ENCODE data around the gene CDC25C.

CDC25C gene

DNA sequence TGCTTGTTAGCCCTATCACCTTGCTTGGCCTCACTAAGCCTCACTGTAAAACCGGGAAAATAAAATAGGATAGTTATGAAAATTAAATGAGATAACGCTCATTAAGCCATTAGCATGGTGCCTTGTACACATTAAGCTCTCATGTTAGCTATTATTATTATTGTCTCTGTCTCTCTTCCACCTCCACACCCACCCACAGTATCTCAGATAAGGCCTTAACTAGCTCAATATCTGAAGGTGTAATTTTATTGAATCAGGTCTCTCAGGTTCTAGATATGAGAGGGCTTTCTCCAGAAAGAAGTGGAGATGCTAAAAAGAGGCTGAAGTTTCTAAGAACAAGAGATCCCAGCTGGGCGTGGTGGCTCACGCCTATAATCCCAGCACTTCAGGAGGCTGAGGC lies 84.8 kb downstream of the CDC25C start:
- Histone ChIP-seq H3K4me3 (ENCODE audit: low read depth, low read length) (no peak overlapping the region), H3K27ac (ENCODE audit: low read depth, low read length) (no peak overlapping the region)

GRCh38 chr5:138246334-138246733 lies 85.3 kb downstream of the CDC25C start:
- Histone ChIP-seq H3K27me3 (ENCODE audit: control insufficient read depth, insufficient read depth, low read length) (peaks cover 26% of the 10 kb centered on the region), H3K27ac (ENCODE audit: low read depth, low read length) (no peak overlapping the region), H3K4me3 (ENCODE audit: low read depth, low read length) (no peak overlapping the region), H3K9ac (ENCODE audit: low read length) (no peak overlapping the region), H3K4me1 (ENCODE audit: control insufficient read depth, insufficient read depth, low read length) (peaks cover 16% of the 10 kb centered on the region), H3K36me3 (ENCODE audit: control insufficient read depth, insufficient read depth, low read length) (no peaks in the 10 kb centered on the region), H3K9me3 (ENCODE audit: control insufficient read depth, insufficient read depth, low read depth, low read length) (no peaks in the 10 kb centered on the region)

More for the DNA sequence above, 84.8 kb downstream of the CDC25C start:
- H3K9ac ChIP-seq (ENCODE audit: low read length): no peak overlapping the region
- peaks cover 13% of the 10 kb centered on the region for H3K4me1 ChIP-seq (ENCODE audit: control insufficient read depth, insufficient read depth, low read length)
- peaks cover 21% of the 10 kb centered on the region for H3K27me3 ChIP-seq (ENCODE audit: control insufficient read depth, insufficient read depth, low read length)
- H3K9me3 ChIP-seq (ENCODE audit: control insufficient read depth, insufficient read depth, low read depth, low read length): no peaks in the 10 kb centered on the region
- no peaks in the 10 kb centered on the region for H3K36me3 ChIP-seq (ENCODE audit: control insufficient read depth, insufficient read depth, low read length)

GRCh38 chr5:138245717-138246116 lies 85.9 kb downstream of the CDC25C start:
- Histone ChIP-seq H3K27ac (ENCODE audit: low read depth, low read length) (no peak overlapping the region), H3K4me1 (ENCODE audit: control insufficient read depth, insufficient read depth, low read length) (peaks cover 17% of the 10 kb centered on the region)

GRCh38 chr5:138243794-138244193 lies 87.8 kb downstream of the CDC25C start:
- no peaks in the 10 kb centered on the region for H3K36me3 ChIP-seq (ENCODE audit: control insufficient read depth, insufficient read depth, low read length)
- peaks cover 47% of the 10 kb centered on the region for H3K27me3 ChIP-seq (ENCODE audit: control insufficient read depth, insufficient read depth, low read length)
- H3K9ac ChIP-seq (ENCODE audit: low read length): no peak overlapping the region
- H3K4me3 ChIP-seq (ENCODE audit: low read depth, low read length): no peak overlapping the region
- no peak overlapping the region for H3K27ac ChIP-seq (ENCODE audit: low read depth, low read length)
- peaks cover 17% of the 10 kb centered on the region for H3K4me1 ChIP-seq (ENCODE audit: control insufficient read depth, insufficient read depth, low read length)
- H3K9me3 ChIP-seq (ENCODE audit: control insufficient read depth, insufficient read depth, low read depth, low read length): no peaks in the 10 kb centered on the region

More at GRCh38 chr5:138245717-138246116, 85.9 kb downstream of the CDC25C start:
- H3K36me3 ChIP-seq (ENCODE audit: control insufficient read depth, insufficient read depth, low read length): no peaks in the 10 kb centered on the region
- H3K9me3 ChIP-seq (ENCODE audit: control insufficient read depth, insufficient read depth, low read depth, low read length): no peaks in the 10 kb centered on the region
- no peak overlapping the region for H3K9ac ChIP-seq (ENCODE audit: low read length)
- peaks cover 32% of the 10 kb centered on the region for H3K27me3 ChIP-seq (ENCODE audit: control insufficient read depth, insufficient read depth, low read length)
- H3K4me3 ChIP-seq (ENCODE audit: low read depth, low read length): no peak overlapping the region

DNA sequence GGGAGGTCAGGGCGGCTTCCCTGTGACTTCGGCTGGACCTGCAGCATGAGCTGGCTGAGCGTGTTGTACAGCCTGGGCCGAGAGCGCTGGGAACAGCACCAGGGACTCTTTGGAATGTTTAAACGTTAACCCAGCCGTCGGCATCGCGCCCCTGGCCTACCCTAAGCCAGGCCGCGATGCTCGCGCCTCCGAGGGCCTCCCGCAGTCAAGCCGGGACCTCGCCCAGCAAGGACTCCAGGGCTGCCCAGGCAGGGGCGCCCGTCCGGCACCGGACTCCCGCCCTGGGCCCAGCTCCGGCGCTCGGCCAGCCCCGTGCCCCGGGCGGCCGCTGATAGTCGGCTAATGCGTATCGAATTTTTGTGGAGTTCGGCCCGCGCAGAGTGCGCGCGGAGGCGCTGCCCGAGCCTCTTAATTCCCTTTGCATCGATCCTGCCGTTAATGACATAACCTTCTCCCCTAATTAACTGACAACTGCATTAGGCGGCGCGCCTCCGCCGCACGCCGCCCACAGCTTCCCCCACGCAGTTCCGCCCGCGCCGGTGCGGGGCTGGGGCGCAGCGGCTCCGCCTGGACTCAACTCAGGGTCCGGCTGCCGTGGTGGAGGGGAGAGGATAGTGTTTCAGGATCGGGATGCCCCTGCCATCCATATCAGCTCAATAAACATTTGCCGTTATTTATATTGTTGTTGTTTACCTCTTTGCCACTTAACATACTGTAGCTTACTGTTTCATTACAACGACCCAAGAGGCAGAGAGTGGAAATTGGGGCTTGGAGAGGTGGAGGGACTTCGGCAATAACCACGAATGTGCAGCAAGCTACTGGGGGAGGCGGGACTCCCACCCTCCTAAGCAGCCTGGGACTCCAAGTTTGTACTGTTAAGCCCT lies 89.7 kb downstream of the CDC25C start:
- Histone ChIP-seq H3K27me3 (ENCODE audit: control insufficient read depth, insufficient read depth, low read length) (peaks cover 47% of the 10 kb centered on the region), H3K36me3 (ENCODE audit: control insufficient read depth, insufficient read depth, low read length) (no peaks in the 10 kb centered on the region), H3K4me3 (ENCODE audit: low read depth, low read length) (peak overlapping the region; percentile 70), H3K9me3 (ENCODE audit: control insufficient read depth, insufficient read depth, low read depth, low read length) (no peaks in the 10 kb centered on the region), H3K27ac (ENCODE audit: low read depth, low read length) (no peak overlapping the region), H3K9ac (ENCODE audit: low read length) (peak overlapping the region; percentile 53), H3K4me1 (ENCODE audit: control insufficient read depth, insufficient read depth, low read length) (peaks cover 17% of the 10 kb centered on the region)

DNA sequence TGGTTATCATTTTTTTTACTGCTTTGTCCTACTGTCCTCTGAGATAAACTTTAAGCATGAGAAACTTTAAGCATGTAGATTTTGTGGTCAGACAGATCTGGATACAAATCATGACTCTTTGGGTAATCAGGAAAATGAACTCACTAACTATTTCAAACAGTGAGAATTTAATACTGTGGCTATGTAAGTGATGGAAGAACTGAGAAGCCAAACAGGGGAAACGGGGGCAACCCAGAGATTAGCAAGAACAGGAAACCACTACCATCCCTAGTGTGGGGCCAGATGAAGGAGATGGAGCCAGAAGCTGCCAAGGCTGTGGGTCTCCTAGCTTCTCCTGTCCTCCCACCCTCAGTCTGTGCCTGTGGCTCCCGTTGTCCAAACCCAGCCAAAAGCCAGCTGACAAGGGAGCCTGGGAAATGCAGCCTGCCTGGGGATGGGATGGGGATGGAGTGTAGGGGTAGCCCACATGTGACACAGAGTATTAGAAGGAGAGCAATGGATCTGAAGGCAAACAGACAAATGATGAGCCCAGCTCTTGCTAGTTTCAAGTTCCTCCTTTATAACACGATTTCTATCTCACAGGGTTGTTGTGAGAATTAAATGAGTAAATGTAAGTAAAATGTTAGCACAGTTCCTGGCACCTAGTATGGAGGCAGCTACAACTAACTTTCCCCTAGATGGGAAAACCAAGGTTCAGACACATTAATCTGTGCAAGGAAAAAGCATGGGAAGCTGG lies 90.8 kb downstream of the CDC25C start:
- Histone ChIP-seq H3K4me1 (ENCODE audit: control insufficient read depth, insufficient read depth, low read length) (peaks cover 15% of the 10 kb centered on the region), H3K4me3 (ENCODE audit: low read depth, low read length) (no peak overlapping the region), H3K9me3 (ENCODE audit: control insufficient read depth, insufficient read depth, low read depth, low read length) (no peaks in the 10 kb centered on the region), H3K27me3 (ENCODE audit: control insufficient read depth, insufficient read depth, low read length) (peaks cover 47% of the 10 kb centered on the region), H3K27ac (ENCODE audit: low read depth, low read length) (no peak overlapping the region), H3K9ac (ENCODE audit: low read length) (no peak overlapping the region), H3K36me3 (ENCODE audit: control insufficient read depth, insufficient read depth, low read length) (no peaks in the 10 kb centered on the region)

GRCh38 chr5:138238034-138238433 lies 93.6 kb downstream of the CDC25C start:
- Histone ChIP-seq H3K36me3 (ENCODE audit: control insufficient read depth, insufficient read depth, low read length) (no peaks in the 10 kb centered on the region), H3K27me3 (ENCODE audit: control insufficient read depth, insufficient read depth, low read length) (peaks cover 38% of the 10 kb centered on the region), H3K27ac (ENCODE audit: low read depth, low read length) (no peak overlapping the region), H3K9ac (ENCODE audit: low read length) (no peak overlapping the region), H3K4me3 (ENCODE audit: low read depth, low read length) (no peak overlapping the region), H3K4me1 (ENCODE audit: control insufficient read depth, insufficient read depth, low read length) (peaks cover 8% of the 10 kb centered on the region), H3K9me3 (ENCODE audit: control insufficient read depth, insufficient read depth, low read depth, low read length) (no peaks in the 10 kb centered on the region)
